ENCODE results near the gene ACVR1. TPM values are rescaled to one million over a fixed set of nuclear protein-coding genes. Genes with fewer than 3 reads are reported as not detected.

The ACVR1 gene
- total and polyA plus RNA-seq, 5 donors from 2014 or later: 14.1 to 64.2 (median 19.4) TPM

DNA sequence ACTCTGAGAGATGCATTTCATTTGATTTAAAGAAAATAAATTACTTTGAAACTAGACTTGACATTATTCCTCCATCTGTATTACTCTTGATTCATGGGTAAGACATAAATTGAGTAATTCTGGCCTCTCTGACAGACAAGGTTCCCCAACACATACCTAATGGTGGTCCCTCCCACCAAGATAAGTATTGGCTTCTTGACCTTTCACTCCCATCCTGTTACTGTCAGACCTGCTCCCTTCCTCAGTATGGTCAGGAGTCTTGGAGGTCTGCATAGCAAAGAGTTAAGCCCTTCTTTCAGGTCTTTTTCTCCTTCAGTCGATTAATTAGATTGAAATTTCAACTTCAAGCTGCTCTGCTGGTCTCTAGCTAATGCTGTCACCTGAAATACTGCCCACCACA is 42.2 kb upstream of the ACVR1 start:
- Histone ChIP-seq H3K27me3 (ENCODE audit: control insufficient read depth, insufficient read depth, low read length) (peaks cover 3% of the 10 kb centered on the region), H3K36me3 (ENCODE audit: control insufficient read depth, insufficient read depth, low read length) (no peaks in the 10 kb centered on the region), H3K4me3 (ENCODE audit: low read depth, low read length) (no peak overlapping the region), H3K4me1 (ENCODE audit: control insufficient read depth, insufficient read depth, low read length, poor library complexity, severe bottlenecking) (no peaks in the 10 kb centered on the region), H3K9me3 (ENCODE audit: control insufficient read depth in 2 of 2, low read length in 2 of 2) (no peaks in the 10 kb centered on the region), H3K27ac (ENCODE audit: insufficient read depth, low read length, poor library complexity, severe bottlenecking) (no peak overlapping the region)
- H3K27ac Mint-ChIP-seq: no peak overlapping the region
- peaks cover 5% of the 10 kb centered on the region for H3K27me3 Mint-ChIP-seq
- no peak for DNase-seq
- no peaks in the 10 kb centered on the region for H3K36me3 Mint-ChIP-seq
- H3K4me1 Mint-ChIP-seq: peaks cover 0 to 4% (median 1%) of the 10 kb centered on the region in 4 donors
- ATAC-seq (ENCODE audit: low read depth in 2 of 2): no peak
- H3K9me3 Mint-ChIP-seq: peaks cover 0 to 4% (median 0%) of the 10 kb centered on the region in 7 donors
- no peak overlapping the region for H3K4me3 Mint-ChIP-seq

DNA sequence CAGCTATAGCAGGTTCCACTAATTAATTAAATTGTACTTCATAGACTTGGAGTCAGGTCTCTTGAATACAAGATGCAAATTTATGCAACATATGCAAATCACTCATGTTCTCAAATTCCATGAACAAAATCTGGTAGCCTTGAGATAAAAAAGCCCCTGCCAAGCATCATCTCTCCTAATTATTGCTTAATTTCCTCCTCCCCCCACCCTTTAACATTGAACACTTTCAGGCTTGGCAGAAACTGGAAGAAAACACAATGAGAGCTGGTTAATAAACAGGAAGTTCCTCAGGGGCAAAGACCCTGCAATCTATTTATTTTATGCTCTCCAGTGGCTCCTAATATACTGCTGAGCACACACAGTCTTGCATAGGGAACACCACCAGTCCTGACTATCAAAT is 35.6 kb upstream of the ACVR1 start:
- Mint-ChIP-seq H3K9me3 (peaks cover 0 to 7% (median 0%) of the 10 kb centered on the region in 7 donors), H3K4me3 (no peak overlapping the region), H3K27ac (peak overlapping the region in 1 of 3 donors; percentile 74), H3K36me3 (peaks cover 4% of the 10 kb centered on the region), H3K27me3 (no peaks in the 10 kb centered on the region), H3K4me1 (peaks cover 5 to 22% (median 12%) of the 10 kb centered on the region in 4 donors)
- Histone ChIP-seq H3K4me3 (ENCODE audit: low read depth, low read length) (no peak overlapping the region), H3K4me1 (ENCODE audit: control insufficient read depth, insufficient read depth, low read length, poor library complexity, severe bottlenecking) (no peaks in the 10 kb centered on the region), H3K36me3 (ENCODE audit: control insufficient read depth, insufficient read depth, low read length) (no peaks in the 10 kb centered on the region), H3K27ac (ENCODE audit: insufficient read depth, low read length, poor library complexity, severe bottlenecking) (no peak overlapping the region), H3K9me3 (ENCODE audit: control insufficient read depth in 2 of 2, low read length in 2 of 2) (no peaks in the 10 kb centered on the region), H3K27me3 (ENCODE audit: control insufficient read depth, insufficient read depth, low read length) (no peaks in the 10 kb centered on the region)
- ATAC-seq (ENCODE audit: low read depth in 2 of 2): no peak
- no peak for DNase-seq

DNA sequence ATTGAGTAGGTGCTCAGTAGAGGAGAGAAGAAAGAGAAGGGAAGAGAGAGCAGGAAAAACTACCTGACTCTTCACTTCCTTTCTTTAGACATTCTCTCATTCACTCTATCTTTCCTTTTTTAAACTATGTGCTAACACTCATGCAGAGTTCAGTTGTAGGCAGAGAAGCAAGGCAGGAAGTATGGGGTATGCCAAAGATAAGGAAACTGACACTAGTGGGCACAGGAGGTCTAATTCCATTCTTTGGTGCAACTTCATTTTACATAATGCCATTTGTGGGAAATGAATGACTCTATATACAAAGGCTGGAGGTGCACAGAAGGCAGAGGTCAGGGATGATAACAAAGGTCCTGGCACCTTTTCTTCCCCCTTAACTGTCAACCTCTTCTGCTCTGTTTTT is 35.1 kb upstream of the ACVR1 start:
- Histone ChIP-seq H3K27me3 (ENCODE audit: control insufficient read depth, insufficient read depth, low read length) (no peaks in the 10 kb centered on the region), H3K9me3 (ENCODE audit: control insufficient read depth in 2 of 2, low read length in 2 of 2) (no peaks in the 10 kb centered on the region), H3K36me3 (ENCODE audit: control insufficient read depth, insufficient read depth, low read length) (no peaks in the 10 kb centered on the region), H3K4me1 (ENCODE audit: control insufficient read depth, insufficient read depth, low read length, poor library complexity, severe bottlenecking) (no peaks in the 10 kb centered on the region), H3K27ac (ENCODE audit: insufficient read depth, low read length, poor library complexity, severe bottlenecking) (no peak overlapping the region), H3K4me3 (ENCODE audit: low read depth, low read length) (no peak overlapping the region)
- ATAC-seq (ENCODE audit: low read depth in 2 of 2) (no peak), DNase-seq (no peak)
- Mint-ChIP-seq H3K27ac (peak overlapping the region; percentile 28 to 74 (median 43)), H3K4me1 (peaks cover 5 to 22% (median 12%) of the 10 kb centered on the region in 4 donors), H3K27me3 (no peaks in the 10 kb centered on the region), H3K9me3 (peaks cover 0 to 7% (median 0%) of the 10 kb centered on the region in 7 donors), H3K4me3 (no peak overlapping the region), H3K36me3 (peaks cover 4% of the 10 kb centered on the region)

DNA sequence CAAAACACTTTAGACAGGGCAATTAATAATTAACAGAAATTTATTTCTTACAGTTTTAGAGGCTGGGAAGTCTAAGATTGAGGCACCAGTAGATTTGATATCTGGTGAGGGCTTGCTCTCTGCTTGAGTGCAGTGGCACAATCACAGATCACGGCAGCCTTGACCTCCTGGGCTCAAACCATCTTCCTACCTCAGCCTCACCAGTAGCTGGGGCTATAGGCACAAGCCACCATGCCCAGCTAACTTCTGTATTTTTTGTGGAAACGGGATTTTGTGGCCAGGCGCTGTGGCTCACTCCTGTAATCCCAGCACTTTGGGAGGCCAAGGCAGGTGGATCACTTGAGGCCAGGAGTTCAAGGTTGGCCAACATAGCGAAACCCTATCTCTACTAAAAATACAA is 29.0 kb upstream of the ACVR1 start:
- no peak for DNase-seq
- Mint-ChIP-seq H3K9me3 (peaks cover 0 to 2% (median 0%) of the 10 kb centered on the region in 7 donors), H3K27ac (no peak overlapping the region), H3K36me3 (peaks cover 1% of the 10 kb centered on the region), H3K27me3 (peaks cover 4% of the 10 kb centered on the region), H3K4me3 (no peak overlapping the region), H3K4me1 (peaks cover 15 to 21% (median 19%) of the 10 kb centered on the region in 4 donors)
- Histone ChIP-seq H3K9me3 (ENCODE audit: control insufficient read depth in 2 of 2, low read length in 2 of 2) (no peaks in the 10 kb centered on the region), H3K36me3 (ENCODE audit: control insufficient read depth, insufficient read depth, low read length) (no peaks in the 10 kb centered on the region), H3K27me3 (ENCODE audit: control insufficient read depth, insufficient read depth, low read length) (no peaks in the 10 kb centered on the region), H3K27ac (ENCODE audit: insufficient read depth, low read length, poor library complexity, severe bottlenecking) (no peak overlapping the region), H3K4me3 (ENCODE audit: low read depth, low read length) (no peak overlapping the region), H3K4me1 (ENCODE audit: control insufficient read depth, insufficient read depth, low read length, poor library complexity, severe bottlenecking) (peaks cover 17% of the 10 kb centered on the region)
- no peak for ATAC-seq (ENCODE audit: low read depth in 2 of 2)

DNA sequence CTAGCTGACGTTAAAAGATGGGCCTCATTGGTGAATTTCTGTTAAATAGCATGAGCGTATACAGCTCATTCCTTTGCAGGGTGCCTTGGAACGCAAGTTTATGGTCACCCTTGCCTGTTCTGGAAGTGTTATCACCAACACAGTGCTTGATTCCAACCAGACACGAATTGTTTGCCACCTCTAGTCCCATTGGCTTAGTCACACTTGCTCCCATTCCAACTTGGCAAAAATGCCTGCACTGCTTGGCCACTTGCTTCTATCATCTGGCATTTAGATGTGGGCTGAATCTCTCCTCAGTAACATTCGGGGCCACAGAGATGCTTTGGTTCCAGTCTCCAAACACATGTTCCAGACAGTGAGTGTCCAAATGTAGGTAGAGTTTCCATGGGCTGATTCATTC is 27.5 kb upstream of the ACVR1 start:
- Mint-ChIP-seq H3K9me3 (peaks cover 0 to 2% (median 0%) of the 10 kb centered on the region in 7 donors), H3K27me3 (peaks cover 4% of the 10 kb centered on the region), H3K4me1 (peaks cover 24 to 36% (median 28%) of the 10 kb centered on the region in 4 donors), H3K27ac (peak overlapping the region in 1 of 3 donors; percentile 19), H3K36me3 (no peaks in the 10 kb centered on the region), H3K4me3 (no peak overlapping the region)
- DNase-seq (no peak), ATAC-seq (ENCODE audit: low read depth in 2 of 2) (no peak)
- H3K36me3 ChIP-seq (ENCODE audit: control insufficient read depth, insufficient read depth, low read length): no peaks in the 10 kb centered on the region
- no peaks in the 10 kb centered on the region for H3K27me3 ChIP-seq (ENCODE audit: control insufficient read depth, insufficient read depth, low read length)
- H3K4me3 ChIP-seq (ENCODE audit: low read depth, low read length): no peak overlapping the region
- no peaks in the 10 kb centered on the region for H3K9me3 ChIP-seq (ENCODE audit: control insufficient read depth in 2 of 2, low read length in 2 of 2)
- peaks cover 30% of the 10 kb centered on the region for H3K4me1 ChIP-seq (ENCODE audit: control insufficient read depth, insufficient read depth, low read length, poor library complexity, severe bottlenecking)
- H3K27ac ChIP-seq (ENCODE audit: insufficient read depth, low read length, poor library complexity, severe bottlenecking): no peak overlapping the region

DNA sequence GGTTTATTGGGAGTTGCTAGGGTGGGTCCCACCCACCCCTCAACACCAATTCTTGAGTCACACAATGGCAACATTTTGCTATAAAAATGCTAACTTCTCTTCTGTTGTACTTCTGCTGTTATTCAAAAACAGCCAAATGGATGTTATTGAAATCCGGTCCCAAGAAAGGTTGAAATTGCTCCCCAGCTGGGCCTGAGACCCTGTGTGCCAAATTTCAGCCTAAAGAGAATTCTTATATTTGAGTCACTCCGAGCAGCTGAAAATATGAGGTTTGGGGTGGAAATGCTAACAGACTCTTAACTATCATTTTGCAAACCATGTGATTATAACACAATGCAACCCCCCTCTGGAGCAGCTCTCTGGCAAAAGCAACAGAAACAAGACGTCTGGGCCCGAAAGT is 27.0 kb upstream of the ACVR1 start:
- no peaks in the 10 kb centered on the region for H3K36me3 Mint-ChIP-seq
- H3K4me3 Mint-ChIP-seq: no peak overlapping the region
- DNase-seq: no peak
- H3K9me3 Mint-ChIP-seq: peaks cover 0 to 2% (median 0%) of the 10 kb centered on the region in 7 donors
- peaks cover 35% of the 10 kb centered on the region for H3K4me1 ChIP-seq (ENCODE audit: control insufficient read depth, insufficient read depth, low read length, poor library complexity, severe bottlenecking)
- H3K9me3 ChIP-seq (ENCODE audit: control insufficient read depth in 2 of 2, low read length in 2 of 2): no peaks in the 10 kb centered on the region
- H3K27ac ChIP-seq (ENCODE audit: insufficient read depth, low read length, poor library complexity, severe bottlenecking): no peak overlapping the region
- no peaks in the 10 kb centered on the region for H3K36me3 ChIP-seq (ENCODE audit: control insufficient read depth, insufficient read depth, low read length)
- H3K27me3 Mint-ChIP-seq: peaks cover 4% of the 10 kb centered on the region
- no peak overlapping the region for H3K4me3 ChIP-seq (ENCODE audit: low read depth, low read length)
- no peak for ATAC-seq (ENCODE audit: low read depth in 2 of 2)
- H3K4me1 Mint-ChIP-seq: peaks cover 20 to 40% (median 28%) of the 10 kb centered on the region in 4 donors
- no peaks in the 10 kb centered on the region for H3K27me3 ChIP-seq (ENCODE audit: control insufficient read depth, insufficient read depth, low read length)
- H3K27ac Mint-ChIP-seq: no peak overlapping the region

DNA sequence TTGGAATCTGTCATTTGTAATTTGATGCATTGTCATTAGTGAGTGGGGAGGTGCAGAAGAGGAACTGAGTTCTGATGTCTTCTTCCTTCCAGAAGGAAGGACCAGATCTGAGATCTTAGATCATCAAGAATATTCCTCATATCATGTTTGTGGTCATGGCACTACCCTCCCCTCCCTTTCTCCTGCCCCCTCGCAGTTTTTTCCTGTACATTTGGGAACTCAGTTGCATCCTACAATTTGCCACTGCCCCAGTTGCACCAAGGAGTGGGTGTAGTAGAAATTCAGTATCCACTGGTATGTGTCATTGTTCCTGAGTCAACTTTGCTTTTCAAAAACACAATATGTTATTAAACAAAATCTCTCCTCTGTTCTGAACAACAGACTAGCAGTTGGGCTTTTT is 26.6 kb upstream of the ACVR1 start:
- Histone ChIP-seq H3K36me3 (ENCODE audit: control insufficient read depth, insufficient read depth, low read length) (no peaks in the 10 kb centered on the region), H3K27me3 (ENCODE audit: control insufficient read depth, insufficient read depth, low read length) (no peaks in the 10 kb centered on the region), H3K4me1 (ENCODE audit: control insufficient read depth, insufficient read depth, low read length, poor library complexity, severe bottlenecking) (peaks cover 39% of the 10 kb centered on the region), H3K4me3 (ENCODE audit: low read depth, low read length) (no peak overlapping the region), H3K9me3 (ENCODE audit: control insufficient read depth in 2 of 2, low read length in 2 of 2) (no peaks in the 10 kb centered on the region), H3K27ac (ENCODE audit: insufficient read depth, low read length, poor library complexity, severe bottlenecking) (no peak overlapping the region)
- H3K27ac Mint-ChIP-seq: peak overlapping the region in 1 of 3 donors; percentile 40
- peaks cover 4% of the 10 kb centered on the region for H3K27me3 Mint-ChIP-seq
- DNase-seq (no peak), ATAC-seq (ENCODE audit: low read depth in 2 of 2) (no peak)
- H3K4me3 Mint-ChIP-seq: peak overlapping the region in 1 of 4 donors; percentile 6
- H3K9me3 Mint-ChIP-seq: peaks cover 0 to 2% (median 0%) of the 10 kb centered on the region in 7 donors
- H3K4me1 Mint-ChIP-seq: peaks cover 22 to 45% (median 31%) of the 10 kb centered on the region in 4 donors
- peaks cover 2% of the 10 kb centered on the region for H3K36me3 Mint-ChIP-seq

DNA sequence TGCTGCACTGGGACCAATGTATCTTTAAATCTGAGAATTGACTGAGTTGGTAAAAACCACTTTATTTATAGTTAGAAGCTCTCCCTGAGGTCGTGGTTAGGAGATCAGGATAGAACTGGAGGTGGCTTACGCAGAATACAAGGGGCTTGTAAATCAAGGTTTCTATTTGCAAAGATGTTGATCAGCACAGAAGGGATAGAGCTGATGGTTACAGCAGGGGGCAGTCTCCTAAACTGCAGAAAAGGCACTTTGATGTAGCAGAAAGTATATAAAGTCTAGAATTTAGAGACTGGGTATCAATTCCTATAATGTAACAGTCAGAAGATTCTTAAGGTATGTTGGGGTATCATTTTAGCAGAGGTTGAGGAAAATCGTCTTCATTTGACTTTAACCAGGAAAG is 25.2 kb upstream of the ACVR1 start:
- H3K27me3 Mint-ChIP-seq: peaks cover 4% of the 10 kb centered on the region
- H3K4me3 Mint-ChIP-seq: peak overlapping the region in 3 of 4 donors; percentile 17 to 44 (median 37)
- DNase-seq (peak in 1 of 3 donors; percentile 75), ATAC-seq (ENCODE audit: low read depth in 2 of 2) (no peak)
- peaks cover 3% of the 10 kb centered on the region for H3K36me3 Mint-ChIP-seq
- peaks cover 53% of the 10 kb centered on the region for H3K4me1 ChIP-seq (ENCODE audit: control insufficient read depth, insufficient read depth, low read length, poor library complexity, severe bottlenecking)
- peak overlapping the region; percentile 67 for H3K4me3 ChIP-seq (ENCODE audit: low read depth, low read length)
- H3K9me3 ChIP-seq (ENCODE audit: control insufficient read depth in 2 of 2, low read length in 2 of 2): no peaks in the 10 kb centered on the region
- no peaks in the 10 kb centered on the region for H3K27me3 ChIP-seq (ENCODE audit: control insufficient read depth, insufficient read depth, low read length)
- H3K36me3 ChIP-seq (ENCODE audit: control insufficient read depth, insufficient read depth, low read length): no peaks in the 10 kb centered on the region
- peak overlapping the region; percentile 27 to 100 (median 99) for H3K27ac Mint-ChIP-seq
- H3K9me3 Mint-ChIP-seq: no peaks in the 10 kb centered on the region
- H3K4me1 Mint-ChIP-seq: peaks cover 25 to 59% (median 43%) of the 10 kb centered on the region in 4 donors
- peak overlapping the region; percentile 42 for H3K27ac ChIP-seq (ENCODE audit: insufficient read depth, low read length, poor library complexity, severe bottlenecking)

Data from CD4-positive, CD25-positive, alpha-beta regulatory T cell (primary cell).